OCI-LY7 (cell line): ENCODE data around the gene MMP23B.

ENCODE experiments used
- EZH2phosphoT487 ChIP-seq: fragments of 200-600 bp; sonication (generic); IDR thresholded peaks from 2 replicates; pipeline ENCODE4 v1.6.1; 2018; ENCODE audit warnings: low read depth, borderline replicate concordance, mild to moderate bottlenecking, mixed run types, antibody characterized with exemption, low read length, moderate library complexity, mixed read lengths
- TF ChIP-seq, protein P1 (sequence below): fragments of 200-600 bp; sonication (generic); conservative IDR thresholded peaks from 2 replicates; pipeline ENCODE4 v1.5.1; 2014; ENCODE audit warnings: mild to moderate bottlenecking, antibody characterized with exemption, low read length, moderate library complexity, mixed read lengths

DNA sequence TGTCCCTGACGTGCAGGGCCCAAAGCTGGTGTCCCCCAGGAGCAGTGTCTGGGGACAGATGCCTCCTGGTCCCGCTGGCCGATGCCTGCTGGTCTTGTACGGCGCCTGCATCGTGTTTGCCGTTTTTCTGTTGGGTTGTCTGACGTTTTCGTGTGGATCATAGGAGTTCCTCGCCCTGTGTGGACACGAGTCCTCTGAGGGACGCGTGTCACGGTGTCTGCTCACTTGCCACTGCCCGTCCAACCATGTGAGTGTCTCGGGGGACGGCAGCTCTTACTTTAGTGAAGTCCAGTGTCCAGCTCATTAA, 9.2 kb upstream of the MMP23B start:
- TF ChIP-seq, protein P1, sequence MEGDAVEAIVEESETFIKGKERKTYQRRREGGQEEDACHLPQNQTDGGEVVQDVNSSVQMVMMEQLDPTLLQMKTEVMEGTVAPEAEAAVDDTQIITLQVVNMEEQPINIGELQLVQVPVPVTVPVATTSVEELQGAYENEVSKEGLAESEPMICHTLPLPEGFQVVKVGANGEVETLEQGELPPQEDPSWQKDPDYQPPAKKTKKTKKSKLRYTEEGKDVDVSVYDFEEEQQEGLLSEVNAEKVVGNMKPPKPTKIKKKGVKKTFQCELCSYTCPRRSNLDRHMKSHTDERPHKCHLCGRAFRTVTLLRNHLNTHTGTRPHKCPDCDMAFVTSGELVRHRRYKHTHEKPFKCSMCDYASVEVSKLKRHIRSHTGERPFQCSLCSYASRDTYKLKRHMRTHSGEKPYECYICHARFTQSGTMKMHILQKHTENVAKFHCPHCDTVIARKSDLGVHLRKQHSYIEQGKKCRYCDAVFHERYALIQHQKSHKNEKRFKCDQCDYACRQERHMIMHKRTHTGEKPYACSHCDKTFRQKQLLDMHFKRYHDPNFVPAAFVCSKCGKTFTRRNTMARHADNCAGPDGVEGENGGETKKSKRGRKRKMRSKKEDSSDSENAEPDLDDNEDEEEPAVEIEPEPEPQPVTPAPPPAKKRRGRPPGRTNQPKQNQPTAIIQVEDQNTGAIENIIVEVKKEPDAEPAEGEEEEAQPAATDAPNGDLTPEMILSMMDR: no peak
- no peak for TF ChIP-seq EZH2phosphoT487
